H9 (cell line): ENCODE data around the gene PRPF4. TPM values are rescaled to one million over a fixed set of nuclear protein-coding genes. Genes with fewer than 3 reads are reported as not detected.

Source experiments
- DNase-seq: peaks from one replicate; pipeline ENCODE4 v3.0.0-alpha.2; 2017
- H2AFZ ChIP-seq: one replicate; pipeline ENCODE4 v1.6.1; 2013; ENCODE audit warnings: mild to moderate bottlenecking, low read length, control low read depth, moderate library complexity
- H2AK5ac ChIP-seq: 2 replicates; pipeline ENCODE4 v1.6.1; 2013; ENCODE audit warnings: low read length, control low read depth, mixed read lengths; ENCODE audit not compliant: insufficient read length
- H2BK120ac ChIP-seq: one replicate; pipeline ENCODE4 v1.6.1; 2013; ENCODE audit warnings: low read depth, mild to moderate bottlenecking, low read length, control low read depth, inconsistent platforms; ENCODE audit not compliant: poor library complexity, severe bottlenecking
- H2BK12ac ChIP-seq: 2 replicates; pipeline ENCODE4 v1.6.1; 2013; ENCODE audit warnings: low read length, control low read depth, mixed read lengths, low read depth; ENCODE audit not compliant: insufficient read length
- H2BK15ac ChIP-seq: 2 replicates; pipeline ENCODE4 v1.6.1; 2013; ENCODE audit warnings: low read depth, low read length, control low read depth
- H2BK20ac ChIP-seq: one replicate; pipeline ENCODE4 v1.6.1; 2013; ENCODE audit warnings: low read depth, mild to moderate bottlenecking, low read length, control low read depth, inconsistent platforms; ENCODE audit not compliant: poor library complexity, severe bottlenecking
- H2BK5ac ChIP-seq: 2 replicates; pipeline ENCODE4 v1.6.1; 2013; ENCODE audit warnings: low read length, control low read depth, mixed read lengths; ENCODE audit not compliant: insufficient read length
- H3K14ac ChIP-seq: 2 replicates; pipeline ENCODE4 v1.6.1; 2013; ENCODE audit warnings: low read length, control low read depth; ENCODE audit not compliant: insufficient read depth
- H3K18ac ChIP-seq: 2 replicates; pipeline ENCODE4 v1.6.1; 2013; ENCODE audit warnings: low read depth, mild to moderate bottlenecking, mixed read lengths, low read length, control low read depth; ENCODE audit not compliant: insufficient read length
- H3K23ac ChIP-seq: 2 replicates; pipeline ENCODE4 v1.6.1; 2013; ENCODE audit warnings: low read length, control low read depth, mixed read lengths, low read depth; ENCODE audit not compliant: insufficient read length
- H3K23me2 ChIP-seq: 2 replicates; pipeline ENCODE4 v1.6.1; 2013; ENCODE audit warnings: low read depth, mild to moderate bottlenecking, mixed read lengths, low read length, control low read depth; ENCODE audit not compliant: insufficient read length, poor library complexity, severe bottlenecking
- H3K27ac ChIP-seq: 2 replicates; pipeline ENCODE4 v1.5.1; 2013; ENCODE audit warnings: low read length, control low read depth, mixed read lengths, low read depth; ENCODE audit not compliant: insufficient read length
- H3K27me3 ChIP-seq: 2 replicates; pipeline ENCODE4 v1.6.1; 2013; ENCODE audit warnings: low read length, control low read depth, inconsistent platforms; ENCODE audit not compliant: insufficient read depth
- H3K4ac ChIP-seq: 2 replicates; pipeline ENCODE4 v1.6.1; 2013; ENCODE audit warnings: low read depth, mild to moderate bottlenecking, control low read depth, inconsistent platforms, low read length, moderate library complexity
- H3K4me1 ChIP-seq: 2 replicates; pipeline ENCODE4 v1.6.1; 2013; ENCODE audit warnings: low read length, control low read depth, inconsistent platforms; ENCODE audit not compliant: insufficient read depth
- H3K4me2 ChIP-seq: 2 replicates; pipeline ENCODE4 v1.6.1; 2013; ENCODE audit warnings: low read length, control low read depth, mixed read lengths; ENCODE audit not compliant: insufficient read length, insufficient read depth
- H3K56ac ChIP-seq: 2 replicates; pipeline ENCODE4 v1.6.1; 2013; ENCODE audit warnings: low read depth, mild to moderate bottlenecking, mixed read lengths, low read length, control low read depth; ENCODE audit not compliant: insufficient read length
- H3K79me1 ChIP-seq: 2 replicates; pipeline ENCODE4 v1.6.1; 2013; ENCODE audit warnings: low read depth, mild to moderate bottlenecking, moderate library complexity, low read length, control low read depth, inconsistent platforms; ENCODE audit not compliant: insufficient read depth, poor library complexity, severe bottlenecking
- H3K79me2 ChIP-seq: 2 replicates; pipeline ENCODE4 v1.6.1; 2013; ENCODE audit warnings: low read length, control low read depth, inconsistent platforms; ENCODE audit not compliant: insufficient read depth
- H3K9ac ChIP-seq: 2 replicates; pipeline ENCODE4 v1.6.1; 2013; ENCODE audit warnings: low read length, control low read depth, mixed read lengths; ENCODE audit not compliant: insufficient read length; ENCODE audit errors: extremely low read depth
- H3K9me3 ChIP-seq: one replicate; pipeline ENCODE4 v1.6.1; 2013; ENCODE audit warnings: low read depth, low read length, inconsistent platforms; ENCODE audit not compliant: control insufficient read depth
- H3T11ph ChIP-seq: one replicate; pipeline ENCODE4 v1.6.1; 2013; ENCODE audit warnings: mild to moderate bottlenecking, low read length, control low read depth, inconsistent platforms
- H4K20me1 ChIP-seq: one replicate; pipeline ENCODE4 v1.6.1; 2013; ENCODE audit not compliant: control insufficient read depth, insufficient read length, insufficient read depth
- H4K5ac ChIP-seq: 2 replicates; pipeline ENCODE4 v1.6.1; 2013; ENCODE audit warnings: low read depth, mild to moderate bottlenecking, mixed read lengths, low read length, control low read depth; ENCODE audit not compliant: insufficient read length
- H4K8ac ChIP-seq: replicated peaks from 2 replicates; pipeline ENCODE4 v1.6.1; 2013; ENCODE audit warnings: low read length, control low read depth, mixed read lengths, low read depth; ENCODE audit not compliant: insufficient read length
- H4K91ac ChIP-seq: 2 replicates; pipeline ENCODE4 v1.6.1; 2013; ENCODE audit warnings: low read depth, mild to moderate bottlenecking, moderate library complexity, mixed read lengths, low read length, control low read depth; ENCODE audit not compliant: insufficient read length
- H3K27ac Mint-ChIP-seq, 3 experiments: 2 replicates in 2 of 3; 3 replicates in 1 of 3; pipeline ENCODE4 v1.8.0; 2020 to 2021; ENCODE audit warnings: mixed read lengths in 3 of 3, mild to moderate bottlenecking in 1 of 3, moderate library complexity in 1 of 3
- H3K27me3 Mint-ChIP-seq: 2 replicates; pipeline ENCODE4 v1.8.0; 2021; ENCODE audit warnings: low read depth, mild to moderate bottlenecking, moderate library complexity, mixed read lengths
- H3K36me3 Mint-ChIP-seq, 3 experiments: 2 replicates in 2 of 3; 3 replicates in 1 of 3; pipeline ENCODE4 v1.8.0; 2020 to 2021; ENCODE audit warnings: low read depth in 3 of 3, mixed read lengths in 3 of 3; ENCODE audit not compliant: insufficient read depth in 1 of 3
- H3K4me1 Mint-ChIP-seq, 2 experiments: 2 replicates each; pipeline ENCODE4 v1.8.0; 2020; ENCODE audit warnings: mixed read lengths in 2 of 2
- H3K4me3 Mint-ChIP-seq, 2 experiments: 2 replicates in 1 of 2; 3 replicates in 1 of 2; pipeline ENCODE4 v1.8.0; 2020 to 2021; ENCODE audit warnings: mild to moderate bottlenecking in 2 of 2, mixed read lengths in 2 of 2, moderate library complexity in 1 of 2
- H3K9me3 Mint-ChIP-seq, 2 experiments: 2 replicates in 1 of 2; 3 replicates in 1 of 2; pipeline ENCODE4 v1.8.0; 2020; ENCODE audit warnings: mild to moderate bottlenecking in 2 of 2, mixed read lengths in 2 of 2, moderate library complexity in 1 of 2
- WGBS: extraction: QIAGEN DNeasy Blood & Tissue Kit; methylation state at CpG from one replicate; pipeline ENCODE4 v1.1.7; 2013; ENCODE audit warnings: missing lambda C conversion rate, low lambda C conversion rate, mixed read lengths; ENCODE audit not compliant: insufficient read length; ENCODE audit errors: extremely low coverage; 5-methylcytosine and 5-hydroxymethylcytosine counted together
- total RNA-seq: library from RNA; stranded (reverse); gene quantifications from 2 replicates; pipeline ENCODE4 v1.2.1, GENCODE V29; 2021
- TF ChIP-seq, protein P1 (sequence below): fragments of 200-600 bp; sonication (generic); conservative IDR thresholded peaks from 3 replicates; pipeline ENCODE4 v1.8.0; 2021; ENCODE audit warnings: antibody characterized with exemption, mild to moderate bottlenecking

The PRPF4 gene
- total RNA-seq, 1 experiment from 2014 or later, result 49.8 TPM

DNA sequence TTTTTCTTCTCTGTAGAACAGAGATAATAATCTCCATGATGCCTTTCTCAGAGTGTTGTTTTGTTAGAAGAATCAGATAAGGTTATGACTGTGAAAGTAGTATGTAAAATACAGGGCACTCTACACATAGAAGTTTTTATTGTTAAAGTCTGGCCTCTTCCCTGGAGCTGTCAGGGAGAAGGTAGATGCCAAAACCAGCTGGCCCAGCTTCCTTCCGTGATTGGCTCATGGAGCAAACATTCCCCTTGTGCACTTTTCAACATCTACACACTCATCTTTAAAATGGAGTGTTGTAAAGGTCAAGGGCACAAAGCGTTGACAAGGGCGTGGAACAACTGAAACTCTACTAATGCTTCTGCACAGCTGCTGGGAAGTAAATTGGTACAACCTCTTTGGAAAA, 35.1 kb downstream of the PRPF4 start:
- H3K56ac ChIP-seq, result no peak overlapping the region
- H3K4ac ChIP-seq, result no peak overlapping the region
- H4K91ac ChIP-seq, result no peak overlapping the region
- H2BK120ac ChIP-seq, result no peak overlapping the region
- no peak overlapping the region for H2BK12ac ChIP-seq
- no peak for DNase-seq
- TF ChIP-seq, protein P1, sequence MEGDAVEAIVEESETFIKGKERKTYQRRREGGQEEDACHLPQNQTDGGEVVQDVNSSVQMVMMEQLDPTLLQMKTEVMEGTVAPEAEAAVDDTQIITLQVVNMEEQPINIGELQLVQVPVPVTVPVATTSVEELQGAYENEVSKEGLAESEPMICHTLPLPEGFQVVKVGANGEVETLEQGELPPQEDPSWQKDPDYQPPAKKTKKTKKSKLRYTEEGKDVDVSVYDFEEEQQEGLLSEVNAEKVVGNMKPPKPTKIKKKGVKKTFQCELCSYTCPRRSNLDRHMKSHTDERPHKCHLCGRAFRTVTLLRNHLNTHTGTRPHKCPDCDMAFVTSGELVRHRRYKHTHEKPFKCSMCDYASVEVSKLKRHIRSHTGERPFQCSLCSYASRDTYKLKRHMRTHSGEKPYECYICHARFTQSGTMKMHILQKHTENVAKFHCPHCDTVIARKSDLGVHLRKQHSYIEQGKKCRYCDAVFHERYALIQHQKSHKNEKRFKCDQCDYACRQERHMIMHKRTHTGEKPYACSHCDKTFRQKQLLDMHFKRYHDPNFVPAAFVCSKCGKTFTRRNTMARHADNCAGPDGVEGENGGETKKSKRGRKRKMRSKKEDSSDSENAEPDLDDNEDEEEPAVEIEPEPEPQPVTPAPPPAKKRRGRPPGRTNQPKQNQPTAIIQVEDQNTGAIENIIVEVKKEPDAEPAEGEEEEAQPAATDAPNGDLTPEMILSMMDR, result no peak
- Mint-ChIP-seq H3K4me3 (no peak overlapping the region), H3K9me3 (no peaks in the 10 kb centered on the region), H3K4me1 (no peaks in the 10 kb centered on the region), H3K27me3 (no peaks in the 10 kb centered on the region; the same call in 1 of the 2 replicates), H3K27ac (no peak overlapping the region), H3K36me3 (no peaks in the 10 kb centered on the region)
- no peaks in the 10 kb centered on the region for H3K23me2 ChIP-seq
- H3K9ac ChIP-seq, result no peak overlapping the region
- no peaks in the 10 kb centered on the region for H3K79me1 ChIP-seq
- no peak overlapping the region for H2AFZ ChIP-seq
- H3K27me3 ChIP-seq, result no peaks in the 10 kb centered on the region
- no peak overlapping the region for H3K18ac ChIP-seq
- H3K23ac ChIP-seq, result no peak overlapping the region
- no peak overlapping the region for H3T11ph ChIP-seq
- no peak overlapping the region for H4K5ac ChIP-seq
- no peak overlapping the region for H4K8ac ChIP-seq
- H2BK15ac ChIP-seq, result no peak overlapping the region
- H2BK20ac ChIP-seq, result no peak overlapping the region
- no peak overlapping the region for H2BK5ac ChIP-seq
- no CpG with 5 or more reads among the region's 3 CpGs for WGBS
- H3K4me2 ChIP-seq, result no peak overlapping the region
- H2AK5ac ChIP-seq, result no peak overlapping the region
- no peaks in the 10 kb centered on the region for H3K79me2 ChIP-seq
- H3K4me1 ChIP-seq, result no peaks in the 10 kb centered on the region
- H3K14ac ChIP-seq, result no peak overlapping the region
- no peaks in the 10 kb centered on the region for H4K20me1 ChIP-seq
- no peak overlapping the region for H3K27ac ChIP-seq
- H3K9me3 ChIP-seq, result no peaks in the 10 kb centered on the region
